H1 (cell line): ENCODE results near the gene MXD3. TPM values are rescaled to one million over a fixed set of nuclear protein-coding genes. Genes with fewer than 3 reads are reported as not detected.

Experiments used
- CTCF ChIA-PET: fragments of 300-600 bp; sonication (Branson Sonifier 250); formaldehyde crosslinking; loops from one replicate; lab custom pipeline; 2021; ENCODE audit not compliant: partially characterized antibody; lab: Charles Lee
- POLR2A ChIA-PET: fragments of 300-600 bp; sonication (Branson Sonifier 250); formaldehyde crosslinking; loops from one replicate; lab custom pipeline; 2021; ENCODE audit warnings: inconsistent platforms; ENCODE audit not compliant: partially characterized antibody; lab: Charles Lee
- DNase-seq, 2 experiments: peaks; one replicate each; pipeline versions ENCODE4 v3.0.0 to v3.0.0-alpha.2; 2010 to 2022; ENCODE audit warnings: low spot score in 2 of 2, low read depth in 1 of 2, mixed read lengths in 1 of 2
- FAIRE-seq: peaks from 2 replicates; lab custom pipeline; 2011; peaks lifted over from hg19 to GRCh38; lab: Jason Lieb, UNC
- H2AFZ ChIP-seq: 2 replicates; pipeline ENCODE4 v1.8.1; 2012; ENCODE audit warnings: low read length, inconsistent platforms
- H2AK5ac ChIP-seq: 2 replicates; pipeline ENCODE4 v1.6.1; 2013; ENCODE audit warnings: low read depth, low read length
- H2BK120ac ChIP-seq: replicated peaks from 2 replicates; pipeline ENCODE3; 2013; ENCODE audit warnings: low read depth, low read length, inconsistent platforms
- H2BK12ac ChIP-seq: 2 replicates; pipeline ENCODE4 v1.6.1; 2013; ENCODE audit warnings: low read depth, low read length
- H2BK15ac ChIP-seq: 2 replicates; pipeline ENCODE4 v1.6.1; 2013; ENCODE audit warnings: low read length
- H2BK20ac ChIP-seq: 2 replicates; pipeline ENCODE4 v1.6.1; 2013; ENCODE audit warnings: low read length
- H2BK5ac ChIP-seq: 2 replicates; pipeline ENCODE4 v1.6.1; 2013; ENCODE audit warnings: low read depth, low read length
- H3K14ac ChIP-seq: 2 replicates; pipeline ENCODE4 v1.6.1; 2013; ENCODE audit warnings: inconsistent platforms; ENCODE audit not compliant: insufficient read length
- H3K18ac ChIP-seq: 2 replicates; pipeline ENCODE4 v1.6.1; 2013; ENCODE audit warnings: low read length; ENCODE audit errors: extremely low read depth
- H3K23ac ChIP-seq: 2 replicates; pipeline ENCODE4 v1.6.1; 2013; ENCODE audit warnings: inconsistent platforms; ENCODE audit not compliant: insufficient read length
- H3K23me2 ChIP-seq: 2 replicates; pipeline ENCODE4 v1.6.1; 2013; ENCODE audit warnings: low read depth, low read length
- H3K27ac ChIP-seq: 2 replicates; pipeline ENCODE4 v1.6.1; 2011; ENCODE audit warnings: low read depth, low read length, inconsistent platforms
- H3K27me3 ChIP-seq, 4 experiments: replicated peaks in 1 of 4; 1 replicate in 1 of 4; 2 replicates in 3 of 4; pipeline versions ENCODE4 v1.6.1 to v1.8.1; 2011 to 2013; ENCODE audit warnings: low read length in 3 of 4, mild to moderate bottlenecking in 3 of 4, inconsistent platforms in 2 of 4, mixed read lengths in 2 of 4, moderate library complexity in 1 of 4; ENCODE audit not compliant: control insufficient read depth in 3 of 4, insufficient read depth in 3 of 4; ENCODE audit errors: extremely low read depth in 1 of 4
- H3K36me3 ChIP-seq, 4 experiments: 2 replicates each; pipeline versions ENCODE4 v1.6.1 to v1.8.1; 2011 to 2013; ENCODE audit warnings: mild to moderate bottlenecking in 4 of 4, low read length in 3 of 4, moderate library complexity in 2 of 4, control low read depth in 1 of 4, inconsistent platforms in 1 of 4; ENCODE audit not compliant: insufficient read depth in 4 of 4, control insufficient read depth in 2 of 4
- H3K4ac ChIP-seq: replicated peaks from 2 replicates; pipeline ENCODE3; 2013; ENCODE audit warnings: low read length, low read depth, mixed read lengths, inconsistent platforms; ENCODE audit not compliant: insufficient read length
- H3K4me1 ChIP-seq, 4 experiments: replicated peaks in 1 of 4; 1 replicate in 1 of 4; 2 replicates in 3 of 4; pipeline versions ENCODE4 v1.6.1 to v1.8.1; 2011 to 2013; ENCODE audit warnings: low read length in 3 of 4, inconsistent platforms in 2 of 4, mixed read lengths in 1 of 4; ENCODE audit not compliant: insufficient read depth in 4 of 4, control insufficient read depth in 3 of 4
- H3K4me2 ChIP-seq, 2 experiments: 2 replicates each; pipeline versions ENCODE4 v1.6.1 to v1.8.1; 2011 to 2013; ENCODE audit warnings: low read depth in 2 of 2, low read length in 2 of 2, control low read depth in 1 of 2, inconsistent platforms in 1 of 2, mild to moderate bottlenecking in 1 of 2; ENCODE audit not compliant: insufficient read depth in 1 of 2
- H3K4me3 ChIP-seq, 4 experiments: fragments of 200-600, 300-600 bp in 1 of 4; sonication (generic), shearing (Covaris generic), sonication (Bioruptor Twin) in 1 of 4; 2 replicates each; pipeline versions ENCODE4 v1.5.1 to v1.8.1; 2011 to 2016; ENCODE audit warnings: low read length in 4 of 4, low read depth in 3 of 4, control low read depth in 2 of 4, inconsistent platforms in 2 of 4, mild to moderate bottlenecking in 2 of 4, mixed read lengths in 1 of 4, moderate library complexity in 1 of 4; ENCODE audit not compliant: insufficient read depth in 2 of 4; ENCODE audit errors: extremely low read depth in 1 of 4
- H3K56ac ChIP-seq: replicated peaks from 2 replicates; pipeline ENCODE3; 2013; ENCODE audit warnings: low read depth, mild to moderate bottlenecking, mixed read lengths, low read length, inconsistent platforms; ENCODE audit not compliant: insufficient read length
- H3K79me1 ChIP-seq: 2 replicates; pipeline ENCODE4 v1.6.1; 2013; ENCODE audit warnings: low read depth, low read length, control low read depth
- H3K79me2 ChIP-seq, 2 experiments: 2 replicates each; pipeline versions ENCODE4 v1.6.1 to v1.8.1; 2012 to 2013; ENCODE audit warnings: low read length in 2 of 2, mild to moderate bottlenecking in 2 of 2, inconsistent platforms in 1 of 2; ENCODE audit not compliant: insufficient read depth in 2 of 2, control insufficient read depth in 1 of 2
- H3K9ac ChIP-seq, 4 experiments: replicated peaks in 1 of 4; 1 replicate in 1 of 4; 2 replicates in 3 of 4; pipeline versions ENCODE4 v1.6.1 to v1.8.1; 2011 to 2013; ENCODE audit warnings: low read depth in 3 of 4, low read length in 3 of 4, control low read depth in 2 of 4, mild to moderate bottlenecking in 2 of 4, moderate library complexity in 2 of 4, inconsistent platforms in 1 of 4; ENCODE audit errors: extremely low read depth in 1 of 4
- H3K9me3 ChIP-seq, 2 experiments: 2 replicates each; pipeline versions ENCODE4 v1.6.1 to v1.8.1; 2012 to 2013; ENCODE audit warnings: mild to moderate bottlenecking in 2 of 2, moderate library complexity in 2 of 2, control low read depth in 1 of 2, inconsistent platforms in 1 of 2, low read depth in 1 of 2, low read length in 1 of 2, mixed read lengths in 1 of 2; ENCODE audit not compliant: insufficient read depth in 2 of 2
- H4K20me1 ChIP-seq, 2 experiments: replicated peaks in 1 of 2; 2 replicates each; pipeline versions ENCODE3 to v1.8.1; 2011 to 2013; ENCODE audit warnings: inconsistent platforms in 2 of 2, low read length in 2 of 2, mild to moderate bottlenecking in 1 of 2; ENCODE audit not compliant: insufficient read depth in 2 of 2, control insufficient read depth in 1 of 2
- H4K5ac ChIP-seq: 2 replicates; pipeline ENCODE4 v1.6.1; 2013; ENCODE audit warnings: low read length, low read depth, mixed read lengths, inconsistent platforms; ENCODE audit not compliant: insufficient read length
- H4K8ac ChIP-seq: 2 replicates; pipeline ENCODE4 v1.8.0; 2013; ENCODE audit warnings: mild to moderate bottlenecking, moderate library complexity, low read length, inconsistent platforms; ENCODE audit not compliant: insufficient read depth; ENCODE audit errors: extremely low read depth
- H4K91ac ChIP-seq: replicated peaks from 2 replicates; pipeline ENCODE3; 2013; ENCODE audit warnings: low read length, mixed read lengths, inconsistent platforms; ENCODE audit not compliant: insufficient read length
- ASH2L ChIP-seq: fragments of 200-600, 300-600 bp; sonication (generic); IDR thresholded peaks from one replicate; pipeline ENCODE4 v1.7.1; 2017; ENCODE audit warnings: low read length
- E2F6 ChIP-seq: IDR thresholded peaks from 2 replicates; pipeline ENCODE4 v1.6.1; 2012; ENCODE audit warnings: inconsistent platforms
- EZH2 ChIP-seq: fragments of 200-600 bp; sonication (generic); IDR thresholded peaks from 2 replicates; pipeline ENCODE4 v1.7.1; 2012; ENCODE audit warnings: low read depth, mild to moderate bottlenecking, moderate library complexity, low read length, inconsistent platforms; ENCODE audit not compliant: severe bottlenecking
- GABPA ChIP-seq: IDR thresholded peaks from 2 replicates; pipeline ENCODE4 v1.6.1; 2011; ENCODE audit warnings: mild to moderate bottlenecking, low read length, moderate library complexity, borderline replicate concordance; ENCODE audit not compliant: insufficient read depth
- GTF2F1 ChIP-seq: IDR thresholded peaks from 2 replicates; pipeline ENCODE4 v1.6.1; 2012; ENCODE audit warnings: low read depth, low read length, improper control_type of control experiment, borderline replicate concordance
- HDAC2 ChIP-seq, 2 experiments: fragments of 300-600 bp in 1 of 2; sonication (generic) in 1 of 2; IDR thresholded peaks; 2 replicates each; pipeline ENCODE4 v1.6.1; 2011 to 2012; ENCODE audit warnings: low read depth in 2 of 2, low read length in 2 of 2, mild to moderate bottlenecking in 2 of 2, moderate library complexity in 2 of 2, borderline replicate concordance in 1 of 2, inconsistent platforms in 1 of 2
- KDM1A ChIP-seq: fragments of 200-600, 300-600 bp; sonication (generic); IDR thresholded peaks from 2 replicates; pipeline ENCODE4 v1.7.1; 2016; ENCODE audit warnings: mild to moderate bottlenecking, low read length, borderline replicate concordance
- NANOG ChIP-seq: IDR thresholded peaks from 2 replicates; pipeline ENCODE4 v1.6.1; 2011; ENCODE audit warnings: low read length, low read depth, mild to moderate bottlenecking, inconsistent platforms; ENCODE audit not compliant: insufficient read depth, poor library complexity, severe bottlenecking
- NRF1 ChIP-seq: IDR thresholded peaks from 2 replicates; pipeline ENCODE4 v1.6.1; 2011; ENCODE audit warnings: mild to moderate bottlenecking, low read depth, low read length, improper control_type of control experiment
- WGBS, 2 experiments: shearing (Covaris generic) in 1 of 2; methylation state at CpG; one replicate each; pipeline versions ENCODE4 v1.1.6 to v1.1.7; 2013 to 2015; ENCODE audit warnings: low lambda C conversion rate in 2 of 2, mixed read lengths in 2 of 2, inconsistent platforms in 1 of 2, low coverage in 1 of 2, missing lambda C conversion rate in 1 of 2; ENCODE audit not compliant: insufficient replicate concordance in 2 of 2, insufficient coverage in 1 of 2, insufficient read length in 1 of 2; ENCODE audit errors: extremely low coverage in 1 of 2, missing lambda C conversion rate in 1 of 2; 5-methylcytosine and 5-hydroxymethylcytosine counted together
- polyA plus RNA-seq, 7 experiments: library from polyadenylated mRNA; depleted of rRNA in 3 of 7; stranded (reverse) in 5 of 7; unstranded in 2 of 7; fragments of >200 nt in 5 of 7; fragments of 200-250 nt in 2 of 7; gene quantifications; 1 replicate in 5 of 7; 2 replicates in 1 of 7; 4 replicates in 1 of 7; pipeline versions ENCODE4 v1.2.1 to v1.2.3, GENCODE V29; 2011 to 2013; ENCODE audit warnings: missing spikeins in 2 of 7, mixed read lengths in 2 of 7
- total RNA-seq: library from RNA; stranded (reverse); fragmentation: NEBNext Ultra II Directional; extraction: Animal tissue kit (Norgen Biotek cat#: 25700); gene quantifications from 2 replicates; pipeline ENCODE4 v1.2.1, GENCODE V29; 2021
- TF ChIP-seq, protein P1 (sequence below): IDR thresholded peaks from 2 replicates; pipeline ENCODE4 v1.6.1; 2012; ENCODE audit warnings: low read length, inconsistent platforms

The MXD3 gene
- total and polyA plus RNA-seq, 2 of the 8 experiments (the other 6 are each of a cell fraction or from before 2014, with no cell fraction given), result 6.5 to 7.7 TPM

DNA sequence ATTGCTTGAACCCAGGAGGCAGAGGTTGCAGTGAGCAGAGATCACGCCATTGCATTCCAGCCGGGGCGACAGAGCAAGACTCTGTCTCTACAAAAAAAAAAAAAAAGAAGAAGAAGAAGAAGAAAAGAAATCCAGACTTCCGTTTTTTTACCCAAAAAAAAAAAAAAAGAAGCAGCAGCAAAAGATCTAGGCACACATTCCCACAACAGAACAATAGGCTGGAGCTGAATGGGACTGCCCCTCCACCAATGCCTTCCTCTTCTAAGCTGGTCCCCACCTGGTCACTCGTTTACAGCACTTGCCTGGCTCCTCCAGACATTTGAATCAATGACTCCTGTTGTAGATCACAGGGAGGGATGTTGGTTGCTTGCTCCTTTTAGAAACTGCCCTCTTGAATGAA is 41.4 kb upstream of the MXD3 start:
- H4K91ac ChIP-seq, result no peak overlapping the region
- peaks cover 3 to 5% of the 10 kb centered on the region in 2 experiments for H4K20me1 ChIP-seq
- ChIA-PET POLR2A (interaction anchor here (1.7 to 8.1 kb wide), 5 partner anchors 8 to 41 kb away, joined by 7 to 66 read pairs (median 18); no protein-coding TSS in a partner anchor), CTCF (interaction anchor here (1.2 to 11.2 kb wide), 5 partner anchors 8 to 35 kb away, joined by 4 to 142 read pairs (median 20); no protein-coding TSS in a partner anchor)
- H3K27me3 ChIP-seq, result peaks cover 0 to 5% (median 0%) of the 10 kb centered on the region in 4 experiments; a peak in 2 of 7 replicates
- H2AK5ac ChIP-seq, result no peak overlapping the region
- peaks cover 12% of the 10 kb centered on the region; the same call in 1 of the 2 replicates for H3K79me1 ChIP-seq
- peaks cover 12 to 30% of the 10 kb centered on the region in 2 experiments for H3K79me2 ChIP-seq
- DNase-seq, result no peak
- no peak overlapping the region for H3K18ac ChIP-seq
- H3K4me1 ChIP-seq, result peaks cover 0 to 13% (median 4%) of the 10 kb centered on the region in 4 experiments; a peak in 4 of 7 replicates
- no peak overlapping the region for H2BK20ac ChIP-seq
- H2BK120ac ChIP-seq, result no peak overlapping the region
- H3K9ac ChIP-seq, result no peak overlapping the region
- H3K4ac ChIP-seq, result no peak overlapping the region
- no peak overlapping the region for H4K5ac ChIP-seq
- H3K4me2 ChIP-seq, result no peak overlapping the region
- H2BK12ac ChIP-seq, result no peak overlapping the region
- H3K4me3 ChIP-seq, result no peak overlapping the region
- peaks cover 0 to 2% (median 0%) of the 10 kb centered on the region in 4 experiments; a peak in 3 of 8 replicates for H3K36me3 ChIP-seq
- no peak overlapping the region for H3K14ac ChIP-seq
- H3K27ac ChIP-seq, result no peak overlapping the region
- H3K9me3 ChIP-seq, result no peaks in the 10 kb centered on the region
- no peak overlapping the region for H3K23ac ChIP-seq
- no peak overlapping the region for H2BK15ac ChIP-seq
- no peak overlapping the region for H4K8ac ChIP-seq
- H2BK5ac ChIP-seq, result no peak overlapping the region
- 89% methylated on average over 1 of the region's 5 CpGs; no CpG with 5 or more reads in 1 of the 2 experiments for WGBS, 2 experiments
- no peak overlapping the region for H3K56ac ChIP-seq
- H3K23me2 ChIP-seq, result peaks cover 8% of the 10 kb centered on the region
- no peak overlapping the region for H2AFZ ChIP-seq
- FAIRE-seq, result no peak
- TF ChIP-seq GTF2F1 (no peak), E2F6 (no peak), NANOG (no peak), ASH2L (no peak), KDM1A (no peak), HDAC2 (IDR thresholded peaks at IDR 0.05; ENCODE audit: borderline replicate concordance in 1 of 2, low read depth in 2 of 2, low read length in 2 of 2) (no peak), EZH2 (no peak), NRF1 (no peak), GABPA (no peak)
- TF ChIP-seq, protein P1, sequence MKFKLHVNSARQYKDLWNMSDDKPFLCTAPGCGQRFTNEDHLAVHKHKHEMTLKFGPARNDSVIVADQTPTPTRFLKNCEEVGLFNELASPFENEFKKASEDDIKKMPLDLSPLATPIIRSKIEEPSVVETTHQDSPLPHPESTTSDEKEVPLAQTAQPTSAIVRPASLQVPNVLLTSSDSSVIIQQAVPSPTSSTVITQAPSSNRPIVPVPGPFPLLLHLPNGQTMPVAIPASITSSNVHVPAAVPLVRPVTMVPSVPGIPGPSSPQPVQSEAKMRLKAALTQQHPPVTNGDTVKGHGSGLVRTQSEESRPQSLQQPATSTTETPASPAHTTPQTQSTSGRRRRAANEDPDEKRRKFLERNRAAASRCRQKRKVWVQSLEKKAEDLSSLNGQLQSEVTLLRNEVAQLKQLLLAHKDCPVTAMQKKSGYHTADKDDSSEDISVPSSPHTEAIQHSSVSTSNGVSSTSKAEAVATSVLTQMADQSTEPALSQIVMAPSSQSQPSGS, result no peak
